GM21528 (cell line): Measurements from ENCODE around the gene PCDH20.

Experiments
- ATAC-seq: cut with Tn5 transposase; IDR thresholded peaks from one replicate; pipeline ENCODE4 v1.9.1; 2021; ENCODE audit warnings: mild to moderate bottlenecking, moderate library complexity; ENCODE audit not compliant: unreplicated experiment, low FRiP score

PCDH20 gene

DNA sequence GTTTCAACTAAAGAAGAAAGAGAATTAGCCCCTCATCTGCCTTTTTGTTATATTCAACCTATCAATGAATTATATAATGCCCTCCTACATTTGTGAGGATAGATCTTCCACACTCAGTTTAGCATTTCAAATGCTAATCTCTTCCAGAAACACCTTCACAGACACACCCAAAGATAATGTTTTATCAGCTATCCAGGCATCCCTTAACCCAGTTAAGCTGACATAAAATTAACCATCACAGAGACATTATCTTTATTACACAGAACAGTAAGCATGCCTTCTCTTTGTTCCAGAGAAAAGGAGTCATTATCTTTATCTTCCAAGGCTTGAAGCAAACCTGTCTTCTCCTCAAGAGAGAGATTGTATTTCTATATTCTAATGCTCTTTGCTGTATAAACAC is 53.1 kb downstream of the PCDH20 start:
- ATAC-seq = no peak
